RWPE2 (cell line): Measurements from ENCODE around the gene ACOT7.

Source experiments
- ATAC-seq: fragments of 200-7000 bp; cut with Tn5 transposase; 3 replicates; pipeline ENCODE4 v1.9.1; 2021; ENCODE audit warnings: low read depth
- DNase-seq: peaks from one replicate; pipeline ENCODE4 v3.0.0-alpha.2; 2020; ENCODE audit warnings: low spot score
- H3K27ac ChIP-seq: fragments of 450-650 bp; 2 replicates; pipeline ENCODE4 v1.5.1; 2017; ENCODE audit warnings: mild to moderate bottlenecking; ENCODE audit not compliant: poor library complexity, severe bottlenecking
- H3K27me3 ChIP-seq: fragments of 250-450 bp; sonication (Bioruptor Pico); 2 replicates; pipeline ENCODE4 v1.5.1; 2021; ENCODE audit warnings: mild to moderate bottlenecking, moderate library complexity; ENCODE audit not compliant: insufficient read depth, poor library complexity, severe bottlenecking
- H3K36me3 ChIP-seq: fragments of 250-450 bp; sonication (Bioruptor Pico); 2 replicates; pipeline ENCODE4 v1.5.1; 2020; ENCODE audit warnings: low read depth, mild to moderate bottlenecking, moderate library complexity
- H3K4me1 ChIP-seq: fragments of 250-450 bp; sonication (Bioruptor Pico); 2 replicates; pipeline ENCODE4 v1.5.1; 2021; ENCODE audit warnings: mild to moderate bottlenecking, moderate library complexity; ENCODE audit not compliant: insufficient read depth, poor library complexity, severe bottlenecking
- H3K4me3 ChIP-seq: fragments of 250-450 bp; sonication (Bioruptor Pico); 2 replicates; pipeline ENCODE4 v1.5.1; 2021; ENCODE audit warnings: mild to moderate bottlenecking, moderate library complexity; ENCODE audit not compliant: severe bottlenecking
- H3K9me3 ChIP-seq: fragments of 250-450 bp; sonication (Bioruptor Pico); 2 replicates; pipeline ENCODE4 v1.5.1; 2021; ENCODE audit warnings: mild to moderate bottlenecking, moderate library complexity; ENCODE audit not compliant: severe bottlenecking
- TF ChIP-seq, protein P1 (sequence below): fragments of 450-650 bp; IDR thresholded peaks from one replicate; pipeline ENCODE4 v1.5.1; 2017; ENCODE audit warnings: mild to moderate bottlenecking, moderate library complexity; ENCODE audit not compliant: poor library complexity, severe bottlenecking

The ACOT7 gene

GRCh38 chr1:6317098-6317760 lies 76.3 kb downstream of the ACOT7 start:
- TF ChIP-seq, protein P1, sequence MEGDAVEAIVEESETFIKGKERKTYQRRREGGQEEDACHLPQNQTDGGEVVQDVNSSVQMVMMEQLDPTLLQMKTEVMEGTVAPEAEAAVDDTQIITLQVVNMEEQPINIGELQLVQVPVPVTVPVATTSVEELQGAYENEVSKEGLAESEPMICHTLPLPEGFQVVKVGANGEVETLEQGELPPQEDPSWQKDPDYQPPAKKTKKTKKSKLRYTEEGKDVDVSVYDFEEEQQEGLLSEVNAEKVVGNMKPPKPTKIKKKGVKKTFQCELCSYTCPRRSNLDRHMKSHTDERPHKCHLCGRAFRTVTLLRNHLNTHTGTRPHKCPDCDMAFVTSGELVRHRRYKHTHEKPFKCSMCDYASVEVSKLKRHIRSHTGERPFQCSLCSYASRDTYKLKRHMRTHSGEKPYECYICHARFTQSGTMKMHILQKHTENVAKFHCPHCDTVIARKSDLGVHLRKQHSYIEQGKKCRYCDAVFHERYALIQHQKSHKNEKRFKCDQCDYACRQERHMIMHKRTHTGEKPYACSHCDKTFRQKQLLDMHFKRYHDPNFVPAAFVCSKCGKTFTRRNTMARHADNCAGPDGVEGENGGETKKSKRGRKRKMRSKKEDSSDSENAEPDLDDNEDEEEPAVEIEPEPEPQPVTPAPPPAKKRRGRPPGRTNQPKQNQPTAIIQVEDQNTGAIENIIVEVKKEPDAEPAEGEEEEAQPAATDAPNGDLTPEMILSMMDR, result no peak
- no peak overlapping the region for H3K4me3 ChIP-seq
- no peaks in the 10 kb centered on the region for H3K9me3 ChIP-seq
- H3K36me3 ChIP-seq, result peaks cover 65% of the 10 kb centered on the region
- DNase-seq, result no peak
- H3K27ac ChIP-seq, result no peak overlapping the region
- no peak for ATAC-seq
- no peaks in the 10 kb centered on the region for H3K4me1 ChIP-seq
- no peaks in the 10 kb centered on the region for H3K27me3 ChIP-seq

DNA sequence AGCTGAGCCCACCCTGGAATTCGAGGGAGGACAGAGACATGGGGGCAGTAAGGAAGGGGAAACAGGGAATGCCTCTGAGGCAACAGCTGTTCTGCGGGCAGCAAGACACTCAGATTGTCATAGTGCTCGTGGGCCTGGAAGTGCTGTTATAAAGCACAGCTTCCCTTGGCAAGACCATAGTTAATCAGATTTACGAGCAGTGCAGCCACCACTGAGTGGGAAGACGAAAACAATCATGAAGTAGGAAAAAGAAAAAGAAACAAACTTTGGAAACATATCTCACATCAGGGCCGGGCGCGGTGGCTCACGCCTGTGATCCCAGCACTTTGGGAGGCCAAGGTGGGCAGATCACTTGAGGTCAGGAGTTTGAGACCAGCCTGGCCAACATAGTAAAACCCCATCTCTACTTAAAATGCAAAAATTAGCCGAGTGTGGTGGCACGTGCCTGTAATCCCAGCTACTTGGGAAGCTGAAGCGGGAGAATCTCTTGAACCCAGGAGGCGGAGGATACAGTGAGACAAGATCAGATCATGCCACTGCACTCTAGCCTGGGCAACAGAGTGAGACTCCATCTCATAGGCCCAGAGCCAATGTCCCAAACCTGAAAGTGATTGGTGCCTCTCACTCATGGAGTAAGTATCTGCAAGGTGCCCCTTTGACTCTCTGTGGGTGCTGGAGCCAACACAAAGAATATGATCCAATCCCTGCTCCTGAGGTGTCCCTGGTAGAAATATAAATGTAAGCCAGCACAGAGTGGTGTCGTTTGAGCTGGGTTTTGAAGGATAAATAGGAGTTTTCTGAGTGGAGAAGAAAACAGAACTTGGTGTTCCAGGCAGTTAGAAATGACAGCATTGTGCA lies 77.1 kb downstream of the ACOT7 start:
- Histone ChIP-seq H3K4me1 (no peaks in the 10 kb centered on the region), H3K9me3 (no peaks in the 10 kb centered on the region), H3K36me3 (peaks cover 69% of the 10 kb centered on the region), H3K4me3 (no peak overlapping the region), H3K27ac (no peak overlapping the region), H3K27me3 (no peaks in the 10 kb centered on the region)
- TF ChIP-seq, protein P1, result no peak
- no peak for ATAC-seq
- DNase-seq, result no peak

DNA sequence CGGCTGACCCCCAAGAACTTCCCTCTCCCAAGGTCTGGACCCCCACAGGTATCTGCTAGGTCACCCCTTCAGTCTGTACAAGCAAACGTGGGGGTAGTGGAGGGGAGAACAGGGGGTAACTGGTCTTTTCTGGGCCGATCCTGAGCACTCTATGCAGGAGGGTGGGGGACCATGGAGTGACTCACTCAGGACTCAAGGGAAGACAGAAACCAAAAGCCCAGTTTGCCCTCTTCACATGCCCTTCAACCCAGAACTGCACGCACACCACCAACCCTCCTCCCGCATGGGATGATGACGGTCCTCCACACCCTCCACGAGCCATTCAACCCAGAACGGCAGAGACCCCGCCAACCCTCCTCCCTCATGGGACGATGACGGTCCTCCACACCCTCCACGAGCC lies 79.1 kb downstream of the ACOT7 start:
- ATAC-seq, result no peak
- H3K4me3 ChIP-seq, result no peak overlapping the region

DNA sequence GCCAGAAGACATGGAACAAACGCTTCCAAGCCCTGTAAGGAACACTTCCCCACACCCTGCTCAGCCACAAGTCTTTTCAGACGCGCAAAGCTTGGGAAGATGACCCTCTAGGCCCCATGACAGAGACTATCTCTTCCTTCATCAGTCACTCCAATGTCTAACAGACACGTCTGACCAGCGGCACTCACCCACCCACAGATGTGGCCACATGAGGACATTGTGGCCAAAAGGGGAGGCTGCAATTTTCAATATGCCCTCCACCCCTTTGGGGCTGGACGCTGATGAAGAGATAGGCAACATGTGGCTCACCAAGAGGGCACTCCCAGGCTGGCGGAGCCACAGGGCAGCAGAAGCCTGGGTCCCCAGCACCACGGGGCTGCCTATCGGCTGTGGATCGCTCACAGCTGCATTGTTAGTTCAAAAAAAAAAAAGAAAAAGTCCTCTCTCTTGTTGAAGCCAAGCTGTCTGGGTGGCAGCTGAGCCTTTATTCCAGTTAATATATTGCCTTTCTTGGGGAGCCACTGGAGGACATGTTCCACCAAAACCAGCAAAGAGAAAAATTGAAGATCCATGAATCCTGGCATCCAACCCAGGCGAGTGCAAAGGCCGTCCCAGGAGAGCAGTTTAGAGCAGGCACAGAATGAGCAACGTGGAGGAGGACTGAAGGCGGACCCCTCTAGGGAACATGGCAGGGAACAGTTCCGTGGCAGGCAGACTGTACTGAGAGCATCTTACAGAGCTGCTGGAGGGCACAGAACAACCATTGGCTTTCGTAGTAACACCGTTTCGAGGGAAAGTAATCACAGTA lies 80.0 kb downstream of the ACOT7 start:
- no peaks in the 10 kb centered on the region for H3K27me3 ChIP-seq
- no peak for ATAC-seq
- peaks cover 48% of the 10 kb centered on the region for H3K36me3 ChIP-seq
- no peak overlapping the region for H3K4me3 ChIP-seq
- DNase-seq, result no peak
- no peaks in the 10 kb centered on the region for H3K4me1 ChIP-seq
- H3K27ac ChIP-seq, result no peak overlapping the region
- no peaks in the 10 kb centered on the region for H3K9me3 ChIP-seq
- TF ChIP-seq, protein P1, result no peak

More for the DNA sequence above, 79.1 kb downstream of the ACOT7 start:
- no peaks in the 10 kb centered on the region for H3K4me1 ChIP-seq
- H3K27me3 ChIP-seq, result no peaks in the 10 kb centered on the region
- H3K27ac ChIP-seq, result no peak overlapping the region
- H3K9me3 ChIP-seq, result no peaks in the 10 kb centered on the region
- TF ChIP-seq, protein P1, result no peak
- H3K36me3 ChIP-seq, result peaks cover 55% of the 10 kb centered on the region
- DNase-seq, result no peak
